ENCODE results near the gene OSBPL9. TPM values are rescaled to one million over a fixed set of nuclear protein-coding genes. Genes with fewer than 3 reads are reported as not detected.

OSBPL9 gene
- polyA plus RNA-seq, 1 donor (not counting 4 experiments of a cell fraction or from before 2014, with no cell fraction given): 62.7 TPM

DNA sequence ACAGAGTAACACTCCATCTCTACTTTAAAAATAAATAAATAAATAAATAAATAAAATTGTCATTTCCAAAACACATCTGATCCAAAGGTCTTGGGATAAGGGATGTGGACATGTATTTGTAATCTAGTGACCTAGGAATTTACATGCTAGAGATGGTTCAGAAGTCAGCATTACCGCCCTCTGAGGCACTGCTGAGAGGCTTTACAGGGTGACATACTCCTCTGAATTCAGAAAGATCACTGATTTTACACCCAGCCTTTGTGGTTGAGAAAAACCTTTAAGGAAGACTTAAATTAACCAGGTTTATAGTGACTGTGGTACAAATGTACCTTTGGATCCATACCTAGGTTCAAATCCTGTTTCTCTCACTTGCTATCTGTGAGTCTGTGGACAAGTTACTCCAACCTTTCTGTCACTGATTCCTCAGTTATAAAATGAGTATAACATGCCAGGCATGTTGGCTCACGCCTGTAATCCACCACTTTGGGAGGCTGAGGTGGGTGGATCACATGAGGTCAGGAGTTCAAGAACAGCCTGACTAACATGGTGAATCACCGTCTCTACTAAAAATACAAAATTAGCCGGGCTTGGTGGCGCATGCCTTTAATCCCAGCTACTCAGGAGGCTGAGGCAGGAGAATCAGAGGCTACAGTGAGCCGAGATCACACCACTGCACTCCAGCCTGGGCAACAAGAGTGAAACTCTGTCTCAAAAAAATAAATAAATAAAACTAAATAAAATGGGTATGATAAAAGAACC is 20.1 kb downstream of the OSBPL9 start:
- no peaks in the 10 kb centered on the region for H4K20me1 ChIP-seq (ENCODE audit: control insufficient read depth, extremely low read depth, insufficient read depth, low read length)
- peak overlapping the region; percentile 74 for H3K4me2 ChIP-seq (ENCODE audit: control insufficient read depth, extremely low read depth, insufficient read depth, low read depth, low read length)
- no peaks in the 10 kb centered on the region for H3K27me3 ChIP-seq (ENCODE audit: control insufficient read depth, extremely low read depth, insufficient read depth, low read length)
- peaks cover 50% of the 10 kb centered on the region for H3K79me2 ChIP-seq (ENCODE audit: control insufficient read depth, insufficient read depth, low read length)
- H2AFZ ChIP-seq (ENCODE audit: control insufficient read depth, low read length): no peak overlapping the region
- no peaks in the 10 kb centered on the region for H3K9me3 ChIP-seq (ENCODE audit: control insufficient read depth, low read depth, low read length)
- dilution Hi-C loops (cut with MboI; ENCODE audit: extremely low pct_ligation_motif_present, low sequenced_read_pairs): no loop called here
- peak overlapping the region; percentile 68 for H3K9ac ChIP-seq (ENCODE audit: control insufficient read depth, extremely low read depth, insufficient read depth, low read length)
- DNase-seq (ENCODE audit: low read depth, low spot score) (peak; percentile 65), FAIRE-seq (peak; percentile 95)
- peaks cover 33% of the 10 kb centered on the region for H3K4me1 ChIP-seq (ENCODE audit: control insufficient read depth, extremely low read depth, insufficient read depth, low read length)
- H3K4me3 ChIP-seq (ENCODE audit: control insufficient read depth in 2 of 3, extremely low read depth in 1 of 3, insufficient read depth in 2 of 3, low read depth in 1 of 3, low read length in 3 of 3): peak overlapping the region in 2 of 3 experiments; percentile 29 to 59
- TF ChIP-seq EZH2 (IDR thresholded peaks at IDR 0.05; ENCODE audit: low read length): no peak
- TF ChIP-seq, protein P1, sequence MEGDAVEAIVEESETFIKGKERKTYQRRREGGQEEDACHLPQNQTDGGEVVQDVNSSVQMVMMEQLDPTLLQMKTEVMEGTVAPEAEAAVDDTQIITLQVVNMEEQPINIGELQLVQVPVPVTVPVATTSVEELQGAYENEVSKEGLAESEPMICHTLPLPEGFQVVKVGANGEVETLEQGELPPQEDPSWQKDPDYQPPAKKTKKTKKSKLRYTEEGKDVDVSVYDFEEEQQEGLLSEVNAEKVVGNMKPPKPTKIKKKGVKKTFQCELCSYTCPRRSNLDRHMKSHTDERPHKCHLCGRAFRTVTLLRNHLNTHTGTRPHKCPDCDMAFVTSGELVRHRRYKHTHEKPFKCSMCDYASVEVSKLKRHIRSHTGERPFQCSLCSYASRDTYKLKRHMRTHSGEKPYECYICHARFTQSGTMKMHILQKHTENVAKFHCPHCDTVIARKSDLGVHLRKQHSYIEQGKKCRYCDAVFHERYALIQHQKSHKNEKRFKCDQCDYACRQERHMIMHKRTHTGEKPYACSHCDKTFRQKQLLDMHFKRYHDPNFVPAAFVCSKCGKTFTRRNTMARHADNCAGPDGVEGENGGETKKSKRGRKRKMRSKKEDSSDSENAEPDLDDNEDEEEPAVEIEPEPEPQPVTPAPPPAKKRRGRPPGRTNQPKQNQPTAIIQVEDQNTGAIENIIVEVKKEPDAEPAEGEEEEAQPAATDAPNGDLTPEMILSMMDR (optimal IDR thresholded peaks at IDR 0.05 in 1 of 3, IDR thresholded peaks at IDR 0.05 in 1 of 3, conservative IDR thresholded peaks at IDR 0.05 in 1 of 3; ENCODE audit: extremely low read depth in 1 of 3, insufficient read depth in 2 of 3, low read length in 3 of 3): no peak
- peak overlapping the region; percentile 81 for H3K27ac ChIP-seq (ENCODE audit: control insufficient read depth, insufficient read depth, low read length)
- H3K9me1 ChIP-seq (ENCODE audit: control insufficient read depth, extremely low read depth, insufficient read depth, low read length): no peaks in the 10 kb centered on the region
- no peaks in the 10 kb centered on the region for H3K36me3 ChIP-seq (ENCODE audit: control insufficient read depth in 2 of 2, extremely low read depth in 1 of 2, insufficient read depth in 2 of 2, low read length in 2 of 2)

DNA sequence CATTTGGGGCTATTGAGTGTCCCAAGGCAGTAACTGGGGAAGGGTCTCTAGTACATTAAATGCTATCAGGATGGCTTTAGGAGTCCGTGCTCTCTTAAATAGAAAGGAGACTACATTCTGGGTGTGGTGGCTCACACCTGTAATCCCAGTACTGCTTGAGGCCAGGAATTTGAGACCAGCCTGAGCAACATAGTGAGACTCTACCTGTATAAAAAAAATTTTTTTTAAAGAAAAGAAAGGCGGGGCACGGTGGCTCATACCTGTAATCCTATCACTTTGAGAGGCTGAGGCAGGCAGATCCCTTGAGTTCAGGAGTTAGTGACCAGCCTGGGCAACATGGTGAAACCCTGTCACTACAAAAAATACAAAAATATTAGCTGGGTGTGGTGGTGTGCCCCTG is 21.5 kb downstream of the OSBPL9 start:
- H3K36me3 ChIP-seq (ENCODE audit: control insufficient read depth in 2 of 2, extremely low read depth in 1 of 2, insufficient read depth in 2 of 2, low read length in 2 of 2): no peaks in the 10 kb centered on the region
- no peak overlapping the region for H3K4me3 ChIP-seq (ENCODE audit: control insufficient read depth in 2 of 3, extremely low read depth in 1 of 3, insufficient read depth in 2 of 3, low read depth in 1 of 3, low read length in 3 of 3)
- H3K9me1 ChIP-seq (ENCODE audit: control insufficient read depth, extremely low read depth, insufficient read depth, low read length): no peaks in the 10 kb centered on the region
- no peak overlapping the region for H3K9ac ChIP-seq (ENCODE audit: control insufficient read depth, extremely low read depth, insufficient read depth, low read length)
- no peak overlapping the region for H2AFZ ChIP-seq (ENCODE audit: control insufficient read depth, low read length)
- dilution Hi-C loops (cut with MboI; ENCODE audit: extremely low pct_ligation_motif_present, low sequenced_read_pairs): no loop called here
- no peak for TF ChIP-seq EZH2 (IDR thresholded peaks at IDR 0.05; ENCODE audit: low read length)
- TF ChIP-seq, protein P1 (optimal IDR thresholded peaks at IDR 0.05 in 1 of 3, IDR thresholded peaks at IDR 0.05 in 1 of 3, conservative IDR thresholded peaks at IDR 0.05 in 1 of 3; ENCODE audit: extremely low read depth in 1 of 3, insufficient read depth in 2 of 3, low read length in 3 of 3): no peak
- peaks cover 54% of the 10 kb centered on the region for H3K79me2 ChIP-seq (ENCODE audit: control insufficient read depth, insufficient read depth, low read length)
- H4K20me1 ChIP-seq (ENCODE audit: control insufficient read depth, extremely low read depth, insufficient read depth, low read length): no peaks in the 10 kb centered on the region
- H3K27me3 ChIP-seq (ENCODE audit: control insufficient read depth, extremely low read depth, insufficient read depth, low read length): no peaks in the 10 kb centered on the region
- peak overlapping the region; percentile 30 for H3K27ac ChIP-seq (ENCODE audit: control insufficient read depth, insufficient read depth, low read length)
- no peaks in the 10 kb centered on the region for H3K9me3 ChIP-seq (ENCODE audit: control insufficient read depth, low read depth, low read length)
- DNase-seq (ENCODE audit: low read depth, low spot score) (no peak), FAIRE-seq (no peak)
- no peak overlapping the region for H3K4me2 ChIP-seq (ENCODE audit: control insufficient read depth, extremely low read depth, insufficient read depth, low read depth, low read length)
- peaks cover 43% of the 10 kb centered on the region for H3K4me1 ChIP-seq (ENCODE audit: control insufficient read depth, extremely low read depth, insufficient read depth, low read length)

All from keratinocyte (primary cell).